Pancreas (tissue), 10 donors: ENCODE data around the gene LMO1. TPM values are rescaled to one million over a fixed set of nuclear protein-coding genes. Genes with fewer than 3 reads are reported as not detected.

Experiments used
- ATAC-seq, 4 donors: fragments of 200-7000 bp; cut with Tn5 transposase; one replicate each; pipeline versions ENCODE4 v1.8.0 to v1.9.1; 2020; ENCODE audit warnings: mild to moderate bottlenecking in 4 of 4, moderate library complexity in 4 of 4
- DNase-seq, 6 donors: peaks; one replicate each; pipeline ENCODE4 v3.0.0-alpha.2; 2020
- FAIRE-seq: peaks from 2 replicates; lab custom pipeline; 2012; peaks lifted over from hg19 to GRCh38; lab: Jason Lieb, UNC
- H3K27ac ChIP-seq, 4 donors: fragments of 200-600 bp; sonication (generic); 1 replicate in 3 of 4; 2 replicates in 1 of 4; pipeline versions ENCODE4 v1.5.0 to v1.8.0; 2020
- H3K27me3 ChIP-seq, 4 donors: fragments of 200-600 bp; one replicate each; pipeline ENCODE4 v1.8.0; 2021
- H3K36me3 ChIP-seq, 3 donors: fragments of 200-600 bp; sonication (generic) in 1 of 3; one replicate each; pipeline versions ENCODE4 v1.5.0 to v1.8.0; 2020 to 2021
- H3K4me1 ChIP-seq, 3 donors: fragments of 200-600 bp; one replicate each; pipeline ENCODE4 v1.8.0; 2021
- H3K4me3 ChIP-seq, 4 donors: fragments of 200-600 bp; sonication (generic) in 2 of 4; one replicate each; pipeline versions ENCODE4 v1.5.0 to v1.8.0; 2020 to 2021
- H3K9me3 ChIP-seq, 4 donors: fragments of 200-600 bp; one replicate each; pipeline ENCODE4 v1.8.0; 2021
- CTCF ChIP-seq, 4 donors: fragments of 200-600 bp; sonication (generic) in 3 of 4; IDR thresholded peaks; one replicate each; pipeline versions ENCODE4 v1.5.0 to v1.8.0; 2021; ENCODE audit warnings: antibody characterized with exemption in 4 of 4
- WGBS, 2 donors: extraction: QIAGEN DNeasy Blood & Tissue Kit; methylation state at CpG; one replicate each; pipeline ENCODE4 v1.1.7; 2013; 5-methylcytosine and 5-hydroxymethylcytosine counted together
- intact Hi-C, 3 donors: fragments of 100-400 bp; cut with DNase I; formaldehyde crosslinking; loops; one replicate each; pipeline versions ENCODE4 v1.11.1 to v1.14.2; 2022
- polyA plus RNA-seq, 2 donors: library from polyadenylated mRNA; stranded (reverse); fragments of 200-250 nt; gene quantifications; one replicate each; pipeline ENCODE4 v1.2.3, GENCODE V29; 2013
- total RNA-seq, 6 donors: library from RNA; stranded (reverse); fragmentation: NEBNext Ultra II Directional in 4 of 6; extraction: Animal tissue kit (Norgen Biotek cat#: 25700) in 4 of 6; gene quantifications; one replicate each; pipeline versions ENCODE4 v1.2.1 to v1.2.4, GENCODE V29; 2021 to 2023
- donor health status: healthy with polysubstance abuse.
- donor health status: DM: no; HTN: no; CAD: no; lungs with moderate emphysema.
- donor health status: DM: no; HTN: no; CAD: no.
- donor health status: control.
- donor health status: control.
- donor health status: Bipolar disorder and iron deficiency.
- donor health status: DM: yes; HTN: yes; CAD: no.
- donor health status: DM: no; HTN: no; CAD: no.
- donor health status: DM: no; HTN: no; CAD: no.
- donor health status: DM: yes; HTN: yes; CAD: no.

The LMO1 gene
- total and polyA plus RNA-seq, 8 donors, result 0.14 to 6.8 (median 0.61) TPM

GRCh38 chr11:8276528-8276927, 12.8 kb upstream of the LMO1 start:
- no peaks in the 10 kb centered on the region for H3K4me1 ChIP-seq
- no peak overlapping the region for H3K27ac ChIP-seq
- H3K4me3 ChIP-seq, result no peak overlapping the region
- no peak for DNase-seq
- no peaks in the 10 kb centered on the region for H3K27me3 ChIP-seq
- WGBS, 2 donors, result 88 to 93% methylated on average over 4 of the region's 4 CpGs
- no peak for TF ChIP-seq CTCF (IDR thresholded peaks at IDR 0.05)
- no peak for FAIRE-seq
- intact Hi-C loops, result no loop called here
- no peaks in the 10 kb centered on the region for H3K36me3 ChIP-seq
- no peak for ATAC-seq
- no peaks in the 10 kb centered on the region for H3K9me3 ChIP-seq

GRCh38 chr11:8273287-8273686, 9.6 kb upstream of the LMO1 start:
- ATAC-seq (no peak), DNase-seq (no peak), FAIRE-seq (peak; percentile 13)
- no peak overlapping the region for H3K4me3 ChIP-seq
- H3K27ac ChIP-seq, result no peak overlapping the region
- H3K27me3 ChIP-seq, result peaks cover 0 to 4% (median 0%) of the 10 kb centered on the region in 4 donors
- no peaks in the 10 kb centered on the region for H3K9me3 ChIP-seq
- intact Hi-C loops, result no loop called here
- no peaks in the 10 kb centered on the region for H3K4me1 ChIP-seq
- no peak for TF ChIP-seq CTCF (IDR thresholded peaks at IDR 0.05)
- no peaks in the 10 kb centered on the region for H3K36me3 ChIP-seq

- Histone ChIP-seq H3K4me3 (no peak overlapping the region), H3K4me1 (no peaks in the 10 kb centered on the region), H3K27me3 (peaks cover 0 to 16% (median 0%) of the 10 kb centered on the region in 4 donors), H3K27ac (no peak overlapping the region), H3K36me3 (no peaks in the 10 kb centered on the region), H3K9me3 (no peaks in the 10 kb centered on the region)
- DNase-seq (no peak), FAIRE-seq (no peak), ATAC-seq (no peak)
- no peak for TF ChIP-seq CTCF (IDR thresholded peaks at IDR 0.05)
- WGBS, 2 donors, result 93 to 96% methylated on average over 5 of the region's 5 CpGs
- intact Hi-C loops, result no loop called here
Measured at GRCh38 chr11:8271106-8271886, 7.6 kb upstream of the LMO1 start.

GRCh38 chr11:8269636-8270035, 6.0 kb upstream of the LMO1 start:
- FAIRE-seq, result no peak

More at GRCh38 chr11:8269636-8270035, 6.0 kb upstream of the LMO1 start:
- Histone ChIP-seq H3K4me1 (no peaks in the 10 kb centered on the region), H3K27me3 (peaks cover 0 to 25% (median 0%) of the 10 kb centered on the region in 4 donors), H3K9me3 (no peaks in the 10 kb centered on the region), H3K27ac (no peak overlapping the region), H3K4me3 (no peak overlapping the region), H3K36me3 (no peaks in the 10 kb centered on the region)
- 81 to 90% methylated on average over 5 of the region's 5 CpGs for WGBS, 2 donors
- intact Hi-C loops, result no loop called here
- no peak for ATAC-seq
- no peak for TF ChIP-seq CTCF (IDR thresholded peaks at IDR 0.05)
- DNase-seq, result no peak
